NCI-H1930 (cell line): ENCODE data around the gene ZDHHC24.

Experiments
- DNase-seq, 2 experiments: peaks; one replicate each; lab custom pipeline; 2025; lab: John Stamatoyannopoulos, UW

Gene ZDHHC24

GRCh38 chr11:66566221-66566620 lies 20.4 kb upstream of the ZDHHC24 start:
- DNase-seq: no peak

GRCh38 chr11:66564984-66565383 lies 19.1 kb upstream of the ZDHHC24 start:
- no peak for DNase-seq

- DNase-seq: no peak
These were observed 18.7 kb upstream of the ZDHHC24 start for GRCh38 chr11:66564538-66564937.

- no peak for DNase-seq
These were observed 18.0 kb upstream of the ZDHHC24 start for GRCh38 chr11:66563832-66564231.

GRCh38 chr11:66562907-66563583 lies 17.2 kb upstream of the ZDHHC24 start:
- DNase-seq: no peak

- DNase-seq: no peak
These were observed 16.4 kb upstream of the ZDHHC24 start for GRCh38 chr11:66562275-66562674.

GRCh38 chr11:66561975-66562248 lies 16.1 kb upstream of the ZDHHC24 start:
- DNase-seq: no peak

- DNase-seq: no peak
These were observed 15.5 kb upstream of the ZDHHC24 start for GRCh38 chr11:66561178-66561974.

- DNase-seq: no peak
These were observed 14.2 kb upstream of the ZDHHC24 start for GRCh38 chr11:66559866-66560676.

- DNase-seq: no peak
These were observed 13.5 kb upstream of the ZDHHC24 start for GRCh38 chr11:66559142-66559865.

- DNase-seq: no peak
These were observed 12.0 kb upstream of the ZDHHC24 start for GRCh38 chr11:66557733-66558326.

- DNase-seq: no peak
These were observed 10.2 kb upstream of the ZDHHC24 start for GRCh38 chr11:66556086-66556485.

GRCh38 chr11:66555416-66555815 lies 9.6 kb upstream of the ZDHHC24 start:
- no peak for DNase-seq

GRCh38 chr11:66554602-66555001 lies 8.8 kb upstream of the ZDHHC24 start:
- DNase-seq: no peak

GRCh38 chr11:66550887-66551286 lies 5.0 kb upstream of the ZDHHC24 start:
- no peak for DNase-seq

GRCh38 chr11:66549696-66550095 lies 3.8 kb upstream of the ZDHHC24 start:
- no peak for DNase-seq

- no peak for DNase-seq
These were observed 3.2 kb upstream of the ZDHHC24 start for GRCh38 chr11:66548774-66549630.

- DNase-seq: no peak
These were observed 2.2 kb upstream of the ZDHHC24 start for GRCh38 chr11:66548041-66548440.

GRCh38 chr11:66547662-66548009 lies 1.8 kb upstream of the ZDHHC24 start:
- no peak for DNase-seq

GRCh38 chr11:66546966-66547661 lies 1.3 kb upstream of the ZDHHC24 start:
- DNase-seq: no peak
